ENCODE results near the gene GALNT17.

GRCh38 chr7:71485586-71485985 lies 353.6 kb downstream of the GALNT17 start:
- TF ChIP-seq CTCF (IDR thresholded peaks at IDR 0.05) (no peak), POLR2A (IDR thresholded peaks at IDR 0.05) (no peak)

Measured in heart left ventricle (tissue), 13 donors.